Neural crest cell (in vitro differentiated cells): ENCODE measurements around the gene VSX2. TPM values are rescaled to one million over a fixed set of nuclear protein-coding genes. Genes with fewer than 3 reads are reported as not detected.

Experiments used
- DNase-seq: peaks from one replicate; pipeline ENCODE4 v3.0.0; 2021; ENCODE audit warnings: low read depth, mixed read lengths, low spot score
- H3K27ac Mint-ChIP-seq: one replicate; pipeline ENCODE4 v1.8.0; 2021; ENCODE audit warnings: mild to moderate bottlenecking, mixed read lengths; ENCODE audit not compliant: unreplicated experiment
- H3K27me3 Mint-ChIP-seq: 2 replicates; pipeline ENCODE4 v1.8.0; 2021; ENCODE audit warnings: low read depth, mild to moderate bottlenecking, mixed read lengths
- H3K36me3 Mint-ChIP-seq: 2 replicates; pipeline ENCODE4 v1.8.0; 2021; ENCODE audit warnings: low read depth, mild to moderate bottlenecking, mixed read lengths
- H3K4me1 Mint-ChIP-seq: 2 replicates; pipeline ENCODE4 v1.8.0; 2021; ENCODE audit warnings: mixed read lengths
- H3K4me3 Mint-ChIP-seq: one replicate; pipeline ENCODE4 v1.8.0; 2021; ENCODE audit warnings: mild to moderate bottlenecking, mixed read lengths
- H3K9me3 Mint-ChIP-seq: 2 replicates; pipeline ENCODE4 v1.8.0; 2021; ENCODE audit warnings: mixed read lengths
- total RNA-seq: library from RNA; stranded (reverse); gene quantifications from 2 replicates; pipeline ENCODE4 v1.2.1, GENCODE V29; 2021
- TF ChIP-seq, protein P1 (sequence below): fragments of 200-600 bp; sonication (generic); conservative IDR thresholded peaks from 2 replicates; pipeline ENCODE4 v1.5.0; 2021; ENCODE audit warnings: antibody characterized with exemption, mild to moderate bottlenecking

The VSX2 gene
- total RNA-seq, 1 donor from 2014 or later, result 0.89 TPM

GRCh38 chr14:74219277-74220205, 19.7 kb upstream of the VSX2 start:
- no peak overlapping the region for H3K4me3 Mint-ChIP-seq
- no peaks in the 10 kb centered on the region for H3K4me1 Mint-ChIP-seq
- peaks cover 20% of the 10 kb centered on the region for H3K27me3 Mint-ChIP-seq
- TF ChIP-seq, protein P1, sequence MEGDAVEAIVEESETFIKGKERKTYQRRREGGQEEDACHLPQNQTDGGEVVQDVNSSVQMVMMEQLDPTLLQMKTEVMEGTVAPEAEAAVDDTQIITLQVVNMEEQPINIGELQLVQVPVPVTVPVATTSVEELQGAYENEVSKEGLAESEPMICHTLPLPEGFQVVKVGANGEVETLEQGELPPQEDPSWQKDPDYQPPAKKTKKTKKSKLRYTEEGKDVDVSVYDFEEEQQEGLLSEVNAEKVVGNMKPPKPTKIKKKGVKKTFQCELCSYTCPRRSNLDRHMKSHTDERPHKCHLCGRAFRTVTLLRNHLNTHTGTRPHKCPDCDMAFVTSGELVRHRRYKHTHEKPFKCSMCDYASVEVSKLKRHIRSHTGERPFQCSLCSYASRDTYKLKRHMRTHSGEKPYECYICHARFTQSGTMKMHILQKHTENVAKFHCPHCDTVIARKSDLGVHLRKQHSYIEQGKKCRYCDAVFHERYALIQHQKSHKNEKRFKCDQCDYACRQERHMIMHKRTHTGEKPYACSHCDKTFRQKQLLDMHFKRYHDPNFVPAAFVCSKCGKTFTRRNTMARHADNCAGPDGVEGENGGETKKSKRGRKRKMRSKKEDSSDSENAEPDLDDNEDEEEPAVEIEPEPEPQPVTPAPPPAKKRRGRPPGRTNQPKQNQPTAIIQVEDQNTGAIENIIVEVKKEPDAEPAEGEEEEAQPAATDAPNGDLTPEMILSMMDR, result no peak
- H3K36me3 Mint-ChIP-seq, result no peaks in the 10 kb centered on the region
- H3K27ac Mint-ChIP-seq, result no peak overlapping the region
- no peaks in the 10 kb centered on the region for H3K9me3 Mint-ChIP-seq
- DNase-seq, result no peak

- Mint-ChIP-seq H3K27me3 (peaks cover 20% of the 10 kb centered on the region), H3K4me1 (no peaks in the 10 kb centered on the region), H3K4me3 (no peak overlapping the region), H3K36me3 (no peaks in the 10 kb centered on the region), H3K27ac (no peak overlapping the region), H3K9me3 (no peaks in the 10 kb centered on the region)
- TF ChIP-seq, protein P1, result no peak
- no peak for DNase-seq
Observed at GRCh38 chr14:74220991-74221390, 18.3 kb upstream of the VSX2 start.

GRCh38 chr14:74221741-74222140, 17.5 kb upstream of the VSX2 start:
- Mint-ChIP-seq H3K36me3 (no peaks in the 10 kb centered on the region), H3K4me1 (no peaks in the 10 kb centered on the region), H3K9me3 (no peaks in the 10 kb centered on the region), H3K4me3 (no peak overlapping the region), H3K27me3 (peaks cover 18% of the 10 kb centered on the region), H3K27ac (no peak overlapping the region)
- TF ChIP-seq, protein P1, result no peak
- DNase-seq, result no peak

DNA sequence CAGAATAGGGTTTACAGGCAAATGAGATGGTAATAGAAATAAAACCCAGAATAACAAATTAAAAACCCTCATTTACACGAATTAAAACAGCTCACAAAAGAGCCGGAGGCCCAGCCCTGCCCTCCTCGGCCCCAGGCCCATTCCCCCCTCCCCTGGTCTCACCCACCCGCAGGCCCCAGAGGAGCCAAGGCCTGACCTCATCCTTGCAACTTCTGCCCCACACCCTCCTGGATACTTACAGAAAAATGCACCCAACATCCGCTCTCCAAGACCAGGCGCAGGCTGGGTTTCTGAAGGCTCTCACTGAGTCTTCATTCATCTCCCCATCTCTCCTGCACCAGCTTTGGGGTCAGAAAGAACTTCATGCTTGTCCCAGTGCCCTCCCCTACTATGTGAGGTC, 16.2 kb upstream of the VSX2 start:
- no peak overlapping the region for H3K4me3 Mint-ChIP-seq
- H3K36me3 Mint-ChIP-seq, result no peaks in the 10 kb centered on the region
- TF ChIP-seq, protein P1, result no peak
- H3K27me3 Mint-ChIP-seq, result peaks cover 21% of the 10 kb centered on the region
- H3K27ac Mint-ChIP-seq, result no peak overlapping the region
- no peak for DNase-seq
- H3K9me3 Mint-ChIP-seq, result no peaks in the 10 kb centered on the region
- no peaks in the 10 kb centered on the region for H3K4me1 Mint-ChIP-seq

GRCh38 chr14:74231784-74232183, 7.5 kb upstream of the VSX2 start:
- Mint-ChIP-seq H3K27ac (no peak overlapping the region), H3K4me3 (no peak overlapping the region), H3K9me3 (peaks cover 7% of the 10 kb centered on the region), H3K27me3 (peaks cover 90% of the 10 kb centered on the region), H3K36me3 (peaks cover 2% of the 10 kb centered on the region), H3K4me1 (no peaks in the 10 kb centered on the region)
- DNase-seq, result no peak
- TF ChIP-seq, protein P1, result no peak
